ENCODE measurements around the gene LDAH. TPM values are rescaled to one million over a fixed set of nuclear protein-coding genes. Genes with fewer than 3 reads are reported as not detected.

The LDAH gene
- total and polyA plus RNA-seq, 4 donors, result 19.7 to 32.9 (median 21.8) TPM

- H3K9me3 ChIP-seq (ENCODE audit: control insufficient read depth, insufficient read depth, low read length), result no peaks in the 10 kb centered on the region
- H3K27me3 ChIP-seq (ENCODE audit: control insufficient read depth, insufficient read depth, low read length), result no peaks in the 10 kb centered on the region
- WGBS (ENCODE audit: insufficient coverage), result 90% methylated on average over 1 of the region's 3 CpGs
These were observed 129.6 kb downstream of the LDAH start for GRCh38 chr2:20693317-20693716.

GRCh38 chr2:20692081-20692480, 130.8 kb downstream of the LDAH start:
- no peaks in the 10 kb centered on the region for H3K4me1 ChIP-seq (ENCODE audit: control insufficient read depth, insufficient read depth, low read length)
- peaks cover 5% of the 10 kb centered on the region for H3K36me3 ChIP-seq (ENCODE audit: control insufficient read depth, insufficient read depth, low read length)
- no peak overlapping the region for H3K4me3 ChIP-seq (ENCODE audit: low read depth, low read length)
- no peaks in the 10 kb centered on the region for H3K27me3 ChIP-seq (ENCODE audit: control insufficient read depth, insufficient read depth, low read length)
- no CpG with 5 or more reads among the region's 2 CpGs for WGBS (ENCODE audit: insufficient coverage)
- H3K9me3 ChIP-seq (ENCODE audit: control insufficient read depth, insufficient read depth, low read length), result no peaks in the 10 kb centered on the region
- no peak for DNase-seq (ENCODE audit: low read depth in 4 of 6, low spot score in 6 of 6)
- no peak overlapping the region for H3K27ac ChIP-seq (ENCODE audit: low read depth, low read length)

More at GRCh38 chr2:20693317-20693716, 129.6 kb downstream of the LDAH start:
- H3K36me3 ChIP-seq (ENCODE audit: control insufficient read depth, insufficient read depth, low read length), result peaks cover 5% of the 10 kb centered on the region
- DNase-seq (ENCODE audit: low read depth in 4 of 6, low spot score in 6 of 6), result no peak
- no peak overlapping the region for H3K4me3 ChIP-seq (ENCODE audit: low read depth, low read length)
- H3K4me1 ChIP-seq (ENCODE audit: control insufficient read depth, insufficient read depth, low read length), result no peaks in the 10 kb centered on the region
- H3K27ac ChIP-seq (ENCODE audit: low read depth, low read length), result no peak overlapping the region

GRCh38 chr2:20691076-20691734, 131.7 kb downstream of the LDAH start:
- Histone ChIP-seq H3K36me3 (ENCODE audit: control insufficient read depth, insufficient read depth, low read length) (peaks cover 4% of the 10 kb centered on the region), H3K9me3 (ENCODE audit: control insufficient read depth, insufficient read depth, low read length) (no peaks in the 10 kb centered on the region), H3K27ac (ENCODE audit: low read depth, low read length) (no peak overlapping the region), H3K4me1 (ENCODE audit: control insufficient read depth, insufficient read depth, low read length) (no peaks in the 10 kb centered on the region), H3K27me3 (ENCODE audit: control insufficient read depth, insufficient read depth, low read length) (no peaks in the 10 kb centered on the region), H3K4me3 (ENCODE audit: low read depth, low read length) (no peak overlapping the region)
- no peak for DNase-seq (ENCODE audit: low read depth in 4 of 6, low spot score in 6 of 6)
- WGBS (ENCODE audit: insufficient coverage), result 91% methylated on average over 2 of the region's 6 CpGs

- Histone ChIP-seq H3K4me1 (ENCODE audit: control insufficient read depth, insufficient read depth, low read length) (no peaks in the 10 kb centered on the region), H3K36me3 (ENCODE audit: control insufficient read depth, insufficient read depth, low read length) (no peaks in the 10 kb centered on the region), H3K27me3 (ENCODE audit: control insufficient read depth, insufficient read depth, low read length) (no peaks in the 10 kb centered on the region), H3K27ac (ENCODE audit: low read depth, low read length) (no peak overlapping the region), H3K9me3 (ENCODE audit: control insufficient read depth, insufficient read depth, low read length) (no peaks in the 10 kb centered on the region), H3K4me3 (ENCODE audit: low read depth, low read length) (no peak overlapping the region)
- DNase-seq (ENCODE audit: low read depth in 4 of 6, low spot score in 6 of 6), result no peak
- WGBS (ENCODE audit: insufficient coverage), result 100% methylated on average over 8 of the region's 11 CpGs
These were observed 133.3 kb downstream of the LDAH start for GRCh38 chr2:20689428-20690264.

GRCh38 chr2:20687260-20687832, 135.6 kb downstream of the LDAH start:
- Histone ChIP-seq H3K4me1 (ENCODE audit: control insufficient read depth, insufficient read depth, low read length) (no peaks in the 10 kb centered on the region), H3K9me3 (ENCODE audit: control insufficient read depth, insufficient read depth, low read length) (no peaks in the 10 kb centered on the region), H3K27me3 (ENCODE audit: control insufficient read depth, insufficient read depth, low read length) (no peaks in the 10 kb centered on the region), H3K4me3 (ENCODE audit: low read depth, low read length) (no peak overlapping the region), H3K27ac (ENCODE audit: low read depth, low read length) (no peak overlapping the region), H3K36me3 (ENCODE audit: control insufficient read depth, insufficient read depth, low read length) (no peaks in the 10 kb centered on the region)
- no peak for DNase-seq (ENCODE audit: low read depth in 4 of 6, low spot score in 6 of 6)
- 95% methylated on average over 2 of the region's 4 CpGs for WGBS (ENCODE audit: insufficient coverage)

- Histone ChIP-seq H3K9me3 (ENCODE audit: control insufficient read depth, insufficient read depth, low read length) (no peaks in the 10 kb centered on the region), H3K36me3 (ENCODE audit: control insufficient read depth, insufficient read depth, low read length) (no peaks in the 10 kb centered on the region), H3K27me3 (ENCODE audit: control insufficient read depth, insufficient read depth, low read length) (no peaks in the 10 kb centered on the region), H3K27ac (ENCODE audit: low read depth, low read length) (no peak overlapping the region), H3K4me1 (ENCODE audit: control insufficient read depth, insufficient read depth, low read length) (no peaks in the 10 kb centered on the region), H3K4me3 (ENCODE audit: low read depth, low read length) (no peak overlapping the region)
- no peak for DNase-seq (ENCODE audit: low read depth in 4 of 6, low spot score in 6 of 6)
- 97% methylated on average over 6 of the region's 6 CpGs for WGBS (ENCODE audit: insufficient coverage)
These were observed 138.3 kb downstream of the LDAH start for GRCh38 chr2:20684581-20685063.

GRCh38 chr2:20682167-20682920, 140.6 kb downstream of the LDAH start:
- peaks cover 3% of the 10 kb centered on the region for H3K4me1 ChIP-seq (ENCODE audit: control insufficient read depth, insufficient read depth, low read length)
- no peaks in the 10 kb centered on the region for H3K9me3 ChIP-seq (ENCODE audit: control insufficient read depth, insufficient read depth, low read length)
- H3K4me3 ChIP-seq (ENCODE audit: low read depth, low read length), result no peak overlapping the region
- peak in 1 of 6 donors; percentile 15 for DNase-seq (ENCODE audit: low read depth in 4 of 6, low spot score in 6 of 6)
- no peak overlapping the region for H3K27ac ChIP-seq (ENCODE audit: low read depth, low read length)
- H3K27me3 ChIP-seq (ENCODE audit: control insufficient read depth, insufficient read depth, low read length), result no peaks in the 10 kb centered on the region
- H3K36me3 ChIP-seq (ENCODE audit: control insufficient read depth, insufficient read depth, low read length), result no peaks in the 10 kb centered on the region
- WGBS (ENCODE audit: insufficient coverage), result 86% methylated on average over 6 of the region's 7 CpGs

GRCh38 chr2:20680744-20681375, 142.0 kb downstream of the LDAH start:
- Histone ChIP-seq H3K27me3 (ENCODE audit: control insufficient read depth, insufficient read depth, low read length) (no peaks in the 10 kb centered on the region), H3K4me3 (ENCODE audit: low read depth, low read length) (no peak overlapping the region), H3K4me1 (ENCODE audit: control insufficient read depth, insufficient read depth, low read length) (peaks cover 3% of the 10 kb centered on the region), H3K36me3 (ENCODE audit: control insufficient read depth, insufficient read depth, low read length) (no peaks in the 10 kb centered on the region), H3K9me3 (ENCODE audit: control insufficient read depth, insufficient read depth, low read length) (no peaks in the 10 kb centered on the region), H3K27ac (ENCODE audit: low read depth, low read length) (no peak overlapping the region)
- WGBS (ENCODE audit: insufficient coverage), result 92% methylated on average over 4 of the region's 10 CpGs
- DNase-seq (ENCODE audit: low read depth in 4 of 6, low spot score in 6 of 6), result no peak

GRCh38 chr2:20678780-20679179, 144.1 kb downstream of the LDAH start:
- peaks cover 7% of the 10 kb centered on the region for H3K4me1 ChIP-seq (ENCODE audit: control insufficient read depth, insufficient read depth, low read length)
- H3K4me3 ChIP-seq (ENCODE audit: low read depth, low read length), result no peak overlapping the region
- WGBS (ENCODE audit: insufficient coverage), result 50% methylated on average over 1 of the region's 2 CpGs
- no peaks in the 10 kb centered on the region for H3K9me3 ChIP-seq (ENCODE audit: control insufficient read depth, insufficient read depth, low read length)
- no peak for DNase-seq (ENCODE audit: low read depth in 4 of 6, low spot score in 6 of 6)
- no peak overlapping the region for H3K27ac ChIP-seq (ENCODE audit: low read depth, low read length)
- peaks cover 21% of the 10 kb centered on the region for H3K27me3 ChIP-seq (ENCODE audit: control insufficient read depth, insufficient read depth, low read length)
- H3K36me3 ChIP-seq (ENCODE audit: control insufficient read depth, insufficient read depth, low read length), result no peaks in the 10 kb centered on the region
